ENCODE data around the gene DIPK1C. TPM values are rescaled to one million over a fixed set of nuclear protein-coding genes. Genes with fewer than 3 reads are reported as not detected.

The DIPK1C gene
- total and polyA plus RNA-seq, 9 of the 15 experiments (the other 6 are each of a cell fraction or from before 2014, with no cell fraction given), result 0.04 to 0.32 (median 0.15) TPM; not detected in 2

DNA sequence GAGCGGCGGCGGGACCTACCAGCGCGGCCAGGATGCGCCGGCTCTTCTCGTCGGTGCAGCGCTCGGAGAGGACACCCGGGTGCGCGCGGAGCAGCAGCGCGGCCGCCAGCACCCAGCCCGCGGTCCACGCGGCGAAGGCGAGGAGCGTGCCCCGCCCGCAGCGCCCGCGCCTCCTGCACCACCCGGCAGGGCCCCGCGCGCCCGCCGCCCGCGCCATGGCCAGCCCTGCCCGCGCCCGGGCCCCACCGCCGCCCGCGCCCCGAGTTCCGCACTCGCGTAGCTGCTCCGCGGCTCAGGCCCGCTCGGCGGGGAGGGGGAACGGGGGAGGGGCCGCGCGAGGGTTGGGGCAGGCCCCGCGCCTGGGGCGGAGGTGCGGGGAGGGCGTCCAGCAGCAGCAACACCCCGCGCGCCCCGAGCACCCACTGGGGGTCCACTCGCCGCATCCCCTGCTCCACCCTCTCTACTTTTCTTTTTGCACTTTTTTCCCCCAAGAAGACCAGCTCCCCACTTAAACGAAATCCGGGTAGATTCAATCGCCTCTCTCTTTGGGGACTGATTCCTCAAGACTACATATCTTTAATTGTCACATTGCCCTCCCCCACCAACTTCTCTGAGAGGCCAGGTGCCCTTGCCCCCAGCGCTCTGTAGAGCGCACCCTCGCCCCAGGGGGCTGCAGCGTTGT is at the start of gene DIPK1C (continued):
- no peak for TF ChIP-seq MGA (IDR thresholded peaks at IDR 0.05)
- no peak for TF ChIP-seq SAP30 (IDR thresholded peaks at IDR 0.05; ENCODE audit: borderline replicate concordance, insufficient read depth, low read depth, low read length, poor library complexity, severe bottlenecking)
- TF ChIP-seq, protein P1, sequence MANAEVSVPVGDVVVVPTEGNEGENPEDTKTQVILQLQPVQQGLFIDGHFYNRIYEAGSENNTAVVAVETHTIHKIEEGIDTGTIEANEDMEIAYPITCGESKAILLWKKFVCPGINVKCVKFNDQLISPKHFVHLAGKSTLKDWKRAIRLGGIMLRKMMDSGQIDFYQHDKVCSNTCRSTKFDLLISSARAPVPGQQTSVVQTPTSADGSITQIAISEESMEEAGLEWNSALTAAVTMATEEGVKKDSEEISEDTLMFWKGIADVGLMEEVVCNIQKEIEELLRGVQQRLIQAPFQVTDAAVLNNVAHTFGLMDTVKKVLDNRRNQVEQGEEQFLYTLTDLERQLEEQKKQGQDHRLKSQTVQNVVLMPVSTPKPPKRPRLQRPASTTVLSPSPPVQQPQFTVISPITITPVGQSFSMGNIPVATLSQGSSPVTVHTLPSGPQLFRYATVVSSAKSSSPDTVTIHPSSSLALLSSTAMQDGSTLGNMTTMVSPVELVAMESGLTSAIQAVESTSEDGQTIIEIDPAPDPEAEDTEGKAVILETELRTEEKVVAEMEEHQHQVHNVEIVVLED (CRISPR knock-in tag; IDR thresholded peaks at IDR 0.05), result no peak
- TF ChIP-seq, protein P2, sequence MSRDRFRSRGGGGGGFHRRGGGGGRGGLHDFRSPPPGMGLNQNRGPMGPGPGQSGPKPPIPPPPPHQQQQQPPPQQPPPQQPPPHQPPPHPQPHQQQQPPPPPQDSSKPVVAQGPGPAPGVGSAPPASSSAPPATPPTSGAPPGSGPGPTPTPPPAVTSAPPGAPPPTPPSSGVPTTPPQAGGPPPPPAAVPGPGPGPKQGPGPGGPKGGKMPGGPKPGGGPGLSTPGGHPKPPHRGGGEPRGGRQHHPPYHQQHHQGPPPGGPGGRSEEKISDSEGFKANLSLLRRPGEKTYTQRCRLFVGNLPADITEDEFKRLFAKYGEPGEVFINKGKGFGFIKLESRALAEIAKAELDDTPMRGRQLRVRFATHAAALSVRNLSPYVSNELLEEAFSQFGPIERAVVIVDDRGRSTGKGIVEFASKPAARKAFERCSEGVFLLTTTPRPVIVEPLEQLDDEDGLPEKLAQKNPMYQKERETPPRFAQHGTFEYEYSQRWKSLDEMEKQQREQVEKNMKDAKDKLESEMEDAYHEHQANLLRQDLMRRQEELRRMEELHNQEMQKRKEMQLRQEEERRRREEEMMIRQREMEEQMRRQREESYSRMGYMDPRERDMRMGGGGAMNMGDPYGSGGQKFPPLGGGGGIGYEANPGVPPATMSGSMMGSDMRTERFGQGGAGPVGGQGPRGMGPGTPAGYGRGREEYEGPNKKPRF (IDR thresholded peaks at IDR 0.05; ENCODE audit: low read depth, low read length), result no peak
- TF ChIP-seq RBBP5 (IDR thresholded peaks at IDR 0.05; ENCODE audit: borderline replicate concordance, insufficient read depth, low read length, poor library complexity, severe bottlenecking), result no peak
- TF ChIP-seq ZNF507 (tag; conservative IDR thresholded peaks at IDR 0.05), result no peak
- TF ChIP-seq, protein P3, sequence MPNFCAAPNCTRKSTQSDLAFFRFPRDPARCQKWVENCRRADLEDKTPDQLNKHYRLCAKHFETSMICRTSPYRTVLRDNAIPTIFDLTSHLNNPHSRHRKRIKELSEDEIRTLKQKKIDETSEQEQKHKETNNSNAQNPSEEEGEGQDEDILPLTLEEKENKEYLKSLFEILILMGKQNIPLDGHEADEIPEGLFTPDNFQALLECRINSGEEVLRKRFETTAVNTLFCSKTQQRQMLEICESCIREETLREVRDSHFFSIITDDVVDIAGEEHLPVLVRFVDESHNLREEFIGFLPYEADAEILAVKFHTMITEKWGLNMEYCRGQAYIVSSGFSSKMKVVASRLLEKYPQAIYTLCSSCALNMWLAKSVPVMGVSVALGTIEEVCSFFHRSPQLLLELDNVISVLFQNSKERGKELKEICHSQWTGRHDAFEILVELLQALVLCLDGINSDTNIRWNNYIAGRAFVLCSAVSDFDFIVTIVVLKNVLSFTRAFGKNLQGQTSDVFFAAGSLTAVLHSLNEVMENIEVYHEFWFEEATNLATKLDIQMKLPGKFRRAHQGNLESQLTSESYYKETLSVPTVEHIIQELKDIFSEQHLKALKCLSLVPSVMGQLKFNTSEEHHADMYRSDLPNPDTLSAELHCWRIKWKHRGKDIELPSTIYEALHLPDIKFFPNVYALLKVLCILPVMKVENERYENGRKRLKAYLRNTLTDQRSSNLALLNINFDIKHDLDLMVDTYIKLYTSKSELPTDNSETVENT (CRISPR knock-in tag; IDR thresholded peaks at IDR 0.05), result no peak
- TF ChIP-seq ZC3H11A (IDR thresholded peaks at IDR 0.05; ENCODE audit: low read depth, low read length), result no peak
